T-helper 2 cell treated with Interferon-gamma antibody and Interleukin-4, amounts not matched to agents 100 ng/mL and 5 ng/mL, for 36 hours (primary cell): ENCODE data around the gene YDJC. TPM values are rescaled to one million over a fixed set of nuclear protein-coding genes. Genes with fewer than 3 reads are reported as not detected.
"Not testable (repeated sequence)": the region's sequence is repeated elsewhere in the genome, so short reads cannot be mapped to it uniquely, and the experiment has no call there.

Experiments
- intact Hi-C: fragments of 100-400 bp; cut with micrococcal nuclease; formaldehyde crosslinking; loops from one replicate; pipeline ENCODE4 v1.15.1; 2023
- total RNA-seq: library from RNA; stranded (reverse); gene quantifications from 2 replicates; pipeline ENCODE4 v1.2.3, GENCODE V29; 2022

The YDJC gene
- total RNA-seq, 1 donor from 2014 or later = 41.7 TPM

GRCh38 chr22:21582801-21583740 lies 46.8 kb downstream of the YDJC start:
- intact Hi-C loops = no loop called here

- intact Hi-C loops = not testable (repeated sequence)
These were observed 48.7 kb downstream of the YDJC start for GRCh38 chr22:21581009-21581713.

GRCh38 chr22:21580623-21581007 lies 49.2 kb downstream of the YDJC start:
- intact Hi-C loops = not testable (repeated sequence)

- intact Hi-C loops = no loop called here
These were observed 50.4 kb downstream of the YDJC start for GRCh38 chr22:21579474-21579851.

Other genes with a start within 250 kb of the YDJC start
- 0.11 and 0.23 TPM in 2 replicates for gene RIMBP3B, start 246.3 kb downstream of the YDJC start, total RNA-seq
- gene HIC2, start 212.7 kb downstream of the YDJC start, total RNA-seq = 4.5 and 4.8 TPM in 2 replicates
- 1.3 and 2.6 TPM in 2 replicates for gene TMEM191C, start 162.6 kb downstream of the YDJC start, total RNA-seq
- 0.50 and 0.59 TPM in 2 replicates for gene RIMBP3C, start 78.6 kb downstream of the YDJC start, total RNA-seq
- gene UBE2L3, start 62.3 kb downstream of the YDJC start, total RNA-seq = 59.8 and 62.7 TPM in 2 replicates
- gene CCDC116, start 2.7 kb upstream of the YDJC start, total RNA-seq = 0.23 and 0.66 TPM in 2 replicates
- gene SDF2L1, start 12.3 kb upstream of the YDJC start, total RNA-seq = 109 and 114 TPM in 2 replicates
- 69.6 and 71.3 TPM in 2 replicates for gene PPIL2, start 36.0 kb upstream of the YDJC start, total RNA-seq
- gene YPEL1, start 105.8 kb upstream of the YDJC start, total RNA-seq = 3.8 and 4.3 TPM in 2 replicates
- 123 and 129 TPM in 2 replicates for gene MAPK1, start 237.6 kb upstream of the YDJC start, total RNA-seq